Central memory CD8-positive, alpha-beta T cell (primary cell): Measurements from ENCODE around the gene RIPOR1.
A peak's percentile ranks its signal among the peaks of the same experiment; 100 is the strongest.
"Not testable (repeated sequence)": the region's sequence is repeated elsewhere in the genome, so short reads cannot be mapped to it uniquely, and the experiment has no call there.

ENCODE experiments used
- ATAC-seq: fragments of 150-1000 bp; cut with Tn5 transposase; replicated peaks from 2 replicates; pipeline ENCODE4 v1.10.0; 2022; ENCODE audit warnings: mild to moderate bottlenecking, moderate FRiP score, moderate number of reproducible peaks; ENCODE audit not compliant: poor library complexity, severe bottlenecking; ENCODE audit errors: extremely low read depth
- DNase-seq, 2 donors: peaks; one replicate each; pipeline ENCODE4 v3.0.0; 2021; ENCODE audit warnings: low spot score in 2 of 2
- H3K27ac Mint-ChIP-seq: one replicate; pipeline ENCODE4 v1.8.0; 2022; ENCODE audit warnings: low read depth, mild to moderate bottlenecking, moderate library complexity, mixed read lengths
- H3K27me3 Mint-ChIP-seq: one replicate; pipeline ENCODE4 v1.8.0; 2022; ENCODE audit warnings: mixed read lengths
- H3K36me3 Mint-ChIP-seq: one replicate; pipeline ENCODE4 v1.8.0; 2022; ENCODE audit warnings: mild to moderate bottlenecking, moderate library complexity, mixed read lengths; ENCODE audit not compliant: insufficient read depth
- H3K4me1 Mint-ChIP-seq: one replicate; pipeline ENCODE4 v1.8.0; 2022; ENCODE audit warnings: mixed read lengths
- H3K4me3 Mint-ChIP-seq: one replicate; pipeline ENCODE4 v1.8.0; 2022; ENCODE audit warnings: mild to moderate bottlenecking, moderate library complexity, mixed read lengths
- H3K9me3 Mint-ChIP-seq: one replicate; pipeline ENCODE4 v1.8.0; 2022; ENCODE audit warnings: mixed read lengths

The RIPOR1 gene

DNA sequence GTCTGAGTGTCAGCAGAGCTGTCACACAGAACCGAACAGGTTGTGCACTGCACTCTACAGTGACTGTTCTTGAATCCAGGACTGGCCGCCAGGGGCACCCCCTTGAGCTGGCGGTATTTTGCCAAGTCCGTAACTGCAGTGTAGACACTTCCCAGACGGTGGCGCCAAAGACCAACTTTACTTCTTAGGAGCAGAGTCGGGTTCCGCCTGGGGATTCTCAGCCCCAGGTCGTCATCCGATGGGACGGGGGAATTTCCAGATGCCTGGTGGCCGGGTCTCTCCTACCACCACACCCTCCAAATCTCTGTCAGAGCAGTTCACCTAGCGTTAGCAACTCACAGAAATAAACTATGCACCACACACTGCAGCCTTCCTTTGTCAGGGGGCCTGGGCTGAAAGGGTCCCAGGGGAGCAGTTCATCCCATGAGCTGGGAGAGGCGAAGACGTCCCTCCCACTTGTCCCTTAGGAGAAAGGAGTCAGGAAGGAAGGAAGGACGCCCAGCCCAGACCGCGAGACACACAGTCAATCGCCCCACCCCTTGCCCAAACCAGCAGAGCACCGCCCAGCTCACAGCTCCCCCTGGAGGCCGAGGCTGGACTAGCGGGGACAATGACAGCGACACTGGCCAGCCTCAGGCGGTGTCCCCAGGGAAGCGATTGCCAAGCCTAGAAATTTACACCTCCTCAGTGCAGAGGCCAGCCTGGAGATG is 7.4 kb upstream of the RIPOR1 start:
- Mint-ChIP-seq H3K4me3 (peak overlapping the region; percentile 88), H3K27ac (peak overlapping the region; percentile 89), H3K27me3 (no peaks in the 10 kb centered on the region), H3K9me3 (no peaks in the 10 kb centered on the region), H3K36me3 (peaks cover 7% of the 10 kb centered on the region), H3K4me1 (peaks cover 33% of the 10 kb centered on the region)
- DNase-seq (peak; percentile 94 to 98), ATAC-seq (peak; percentile 92)

GRCh38 chr16:67525176-67525860 is 3.3 kb upstream of the RIPOR1 start:
- Mint-ChIP-seq H3K4me1 (peaks cover 25% of the 10 kb centered on the region), H3K27ac (no peak overlapping the region), H3K4me3 (no peak overlapping the region)

GRCh38 chr16:67526149-67526791 is 2.4 kb upstream of the RIPOR1 start:
- DNase-seq: no peak
- no peak for ATAC-seq
- no peaks in the 10 kb centered on the region for H3K9me3 Mint-ChIP-seq
- peak overlapping the region; percentile 60 for H3K4me3 Mint-ChIP-seq
- H3K36me3 Mint-ChIP-seq: peaks cover 2% of the 10 kb centered on the region
- H3K27ac Mint-ChIP-seq: peak overlapping the region; percentile 34
- peaks cover 19% of the 10 kb centered on the region for H3K27me3 Mint-ChIP-seq
- H3K4me1 Mint-ChIP-seq: peaks cover 25% of the 10 kb centered on the region

More at GRCh38 chr16:67525176-67525860, 3.3 kb upstream of the RIPOR1 start:
- DNase-seq (no peak), ATAC-seq (no peak)
- Mint-ChIP-seq H3K36me3 (peaks cover 5% of the 10 kb centered on the region), H3K9me3 (no peaks in the 10 kb centered on the region), H3K27me3 (peaks cover 10% of the 10 kb centered on the region)

- Mint-ChIP-seq H3K36me3 (no peaks in the 10 kb centered on the region), H3K9me3 (no peaks in the 10 kb centered on the region), H3K27me3 (peaks cover 36% of the 10 kb centered on the region), H3K4me1 (peaks cover 30% of the 10 kb centered on the region), H3K4me3 (peak overlapping the region; percentile 68), H3K27ac (no peak overlapping the region)
- DNase-seq (no peak), ATAC-seq (peak; percentile 34)
Observed at GRCh38 chr16:67528870-67529581, 397 bp downstream of the RIPOR1 start.

DNA sequence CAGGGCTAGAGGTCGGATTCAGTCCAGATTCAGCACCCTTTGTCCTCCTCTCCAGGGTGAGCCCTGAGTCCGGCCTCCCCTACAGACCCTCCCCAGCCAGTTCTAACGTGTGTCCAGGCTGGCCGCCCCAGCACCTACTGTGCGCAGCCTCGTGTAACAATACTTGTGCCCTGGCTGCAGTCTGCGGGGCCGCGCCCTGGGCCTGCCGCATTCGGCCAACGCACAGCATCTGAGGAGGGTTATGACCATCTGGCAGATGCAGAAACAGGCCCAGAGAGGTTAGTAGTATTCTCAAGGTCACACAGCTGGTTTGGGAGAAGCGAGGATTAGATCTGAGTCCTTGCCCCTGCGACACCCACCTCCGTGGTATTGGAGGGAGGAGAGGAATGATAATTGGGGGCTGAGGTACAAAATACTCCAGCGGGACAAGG is 968 bp downstream of the RIPOR1 start:
- H3K4me3 Mint-ChIP-seq: peak overlapping the region; percentile 68
- no peaks in the 10 kb centered on the region for H3K36me3 Mint-ChIP-seq
- no peak overlapping the region for H3K27ac Mint-ChIP-seq
- ATAC-seq (no peak), DNase-seq (no peak)
- no peaks in the 10 kb centered on the region for H3K9me3 Mint-ChIP-seq
- peaks cover 36% of the 10 kb centered on the region for H3K27me3 Mint-ChIP-seq
- peaks cover 30% of the 10 kb centered on the region for H3K4me1 Mint-ChIP-seq

DNA sequence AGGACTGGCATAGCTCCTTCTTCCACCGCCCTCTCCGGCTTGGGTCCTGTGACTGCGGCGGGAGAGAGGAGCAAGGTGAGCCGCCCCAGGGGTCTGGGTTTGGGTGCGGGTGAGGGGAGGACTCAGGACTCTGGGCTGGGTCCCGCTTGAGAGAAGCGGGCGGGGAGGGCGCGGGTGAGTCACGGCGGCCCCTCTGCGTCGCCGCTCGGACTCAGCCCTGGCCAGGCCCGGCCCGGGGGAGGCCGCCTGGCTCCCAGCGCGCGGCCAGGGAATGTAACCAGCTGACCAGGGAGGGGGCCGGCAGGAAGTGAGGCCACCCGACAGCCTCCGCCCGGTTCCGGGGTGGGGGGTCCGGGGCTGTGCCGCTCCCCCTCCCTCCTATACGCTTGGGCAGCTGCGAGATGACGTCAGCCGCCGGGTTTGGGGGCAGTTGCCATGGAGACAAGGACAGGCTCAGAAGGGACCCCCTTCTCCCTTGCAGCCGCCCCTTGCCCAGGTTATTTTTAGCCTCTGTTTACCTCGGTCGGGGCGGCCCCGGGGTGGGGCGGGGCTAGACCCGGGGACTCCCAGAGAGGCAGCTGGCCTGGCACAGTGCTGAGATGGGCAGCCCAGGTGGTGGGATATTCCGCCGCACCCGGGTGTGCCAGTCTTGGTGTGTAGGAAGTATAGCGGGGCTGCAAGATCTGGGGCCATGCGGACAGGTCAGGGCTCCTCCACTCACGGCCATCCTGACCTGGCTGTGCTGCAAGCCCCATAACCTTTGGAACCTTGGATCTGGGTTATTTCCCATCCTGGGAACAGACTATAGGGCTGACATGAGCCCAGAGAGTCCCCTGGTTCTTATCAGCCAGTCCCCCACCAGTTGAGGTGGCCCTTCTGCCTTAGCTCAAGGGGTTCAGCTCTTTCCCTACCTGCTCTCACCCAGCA is 1.6 kb downstream of the RIPOR1 start:
- DNase-seq (no peak), ATAC-seq (peak; percentile 44)
- Mint-ChIP-seq H3K4me3 (peak overlapping the region; percentile 68), H3K9me3 (no peaks in the 10 kb centered on the region), H3K27me3 (peaks cover 36% of the 10 kb centered on the region), H3K4me1 (peaks cover 33% of the 10 kb centered on the region), H3K36me3 (no peaks in the 10 kb centered on the region), H3K27ac (no peak overlapping the region)

DNA sequence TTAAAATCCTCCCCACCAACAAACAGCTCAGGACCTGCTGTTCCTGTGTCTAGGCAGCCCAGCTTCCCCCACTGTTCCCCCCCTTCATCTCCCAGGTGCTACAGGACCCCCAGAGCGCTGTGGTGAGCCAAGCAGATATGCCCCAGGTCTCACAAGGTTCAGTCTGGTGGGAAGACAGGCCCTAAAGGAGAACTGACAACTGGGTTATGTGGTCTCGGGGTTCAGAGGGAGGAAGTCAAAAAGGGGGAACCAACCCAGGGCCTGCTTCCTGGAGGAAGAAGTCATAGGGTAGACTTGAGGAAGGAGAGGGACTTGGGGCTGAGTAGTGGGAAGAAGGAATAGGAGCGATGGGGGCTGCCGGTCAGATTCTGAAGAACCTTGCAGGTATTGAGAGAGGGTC is 2.6 kb downstream of the RIPOR1 start:
- Mint-ChIP-seq H3K4me3 (peak overlapping the region; percentile 1), H3K27ac (peak overlapping the region; percentile 2), H3K4me1 (peaks cover 42% of the 10 kb centered on the region), H3K27me3 (peaks cover 36% of the 10 kb centered on the region), H3K36me3 (no peaks in the 10 kb centered on the region), H3K9me3 (no peaks in the 10 kb centered on the region)
- no peak for DNase-seq
- no peak for ATAC-seq

GRCh38 chr16:67533024-67533560 is 4.5 kb downstream of the RIPOR1 start:
- ATAC-seq: no peak
- no peak overlapping the region for H3K4me3 Mint-ChIP-seq
- DNase-seq: no peak
- H3K4me1 Mint-ChIP-seq: peaks cover 53% of the 10 kb centered on the region
- H3K9me3 Mint-ChIP-seq: no peaks in the 10 kb centered on the region
- H3K27me3 Mint-ChIP-seq: peaks cover 36% of the 10 kb centered on the region
- no peak overlapping the region for H3K27ac Mint-ChIP-seq
- peaks cover 3% of the 10 kb centered on the region for H3K36me3 Mint-ChIP-seq

DNA sequence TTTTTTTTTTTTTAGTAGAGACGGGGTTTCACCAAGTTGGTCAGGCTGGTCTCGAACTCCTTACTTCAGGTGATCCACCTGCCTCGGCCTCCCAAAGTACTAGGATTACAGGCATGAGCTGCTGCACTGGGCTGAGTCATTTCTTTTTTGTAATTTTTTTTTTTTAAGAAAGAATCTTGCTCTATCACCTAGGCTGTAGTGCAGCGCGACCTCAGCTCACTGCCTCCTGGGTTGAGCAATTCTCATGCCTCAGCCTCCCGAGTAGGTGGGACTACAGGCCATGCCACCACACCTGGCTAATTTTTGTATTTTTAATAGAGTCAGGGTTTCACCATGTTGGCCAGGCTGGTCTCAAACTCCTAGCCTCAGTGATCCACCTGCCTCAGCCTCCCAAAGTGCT is 5.4 kb downstream of the RIPOR1 start:
- peaks cover 57% of the 10 kb centered on the region for H3K4me1 Mint-ChIP-seq
- DNase-seq, H3K36me3 Mint-ChIP-seq, H3K4me3 Mint-ChIP-seq, H3K27ac Mint-ChIP-seq, H3K9me3 Mint-ChIP-seq, ATAC-seq: not testable (repeated sequence)
- peaks cover 36% of the 10 kb centered on the region for H3K27me3 Mint-ChIP-seq

- DNase-seq: no peak
- peaks cover 5% of the 10 kb centered on the region for H3K36me3 Mint-ChIP-seq
- ATAC-seq: no peak
- H3K9me3 Mint-ChIP-seq: no peaks in the 10 kb centered on the region
- no peak overlapping the region for H3K27ac Mint-ChIP-seq
- H3K4me3 Mint-ChIP-seq: no peak overlapping the region
- peaks cover 34% of the 10 kb centered on the region for H3K27me3 Mint-ChIP-seq
- peaks cover 61% of the 10 kb centered on the region for H3K4me1 Mint-ChIP-seq
Observed at GRCh38 chr16:67534431-67534830, 5.8 kb downstream of the RIPOR1 start.

DNA sequence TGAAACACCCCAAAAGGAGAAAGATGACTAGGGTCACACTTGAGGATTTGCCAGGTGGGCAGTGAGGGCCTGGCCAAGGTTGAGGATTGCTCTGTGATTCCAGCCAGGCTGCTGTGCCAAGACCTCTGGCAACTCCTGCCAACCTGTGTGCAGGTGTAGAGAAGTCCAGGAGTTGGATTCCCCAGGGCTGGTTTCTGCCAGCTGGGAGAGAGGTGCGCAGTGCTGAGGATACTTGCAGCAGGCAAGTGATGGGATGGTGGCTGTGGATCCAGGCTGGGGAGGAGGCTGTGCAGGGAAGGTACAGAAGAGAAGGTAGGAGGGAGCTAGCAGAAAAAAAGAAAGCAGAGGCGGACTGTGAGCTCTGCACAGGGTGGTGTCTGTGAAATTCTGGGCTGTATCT is 6.6 kb downstream of the RIPOR1 start:
- peaks cover 5% of the 10 kb centered on the region for H3K36me3 Mint-ChIP-seq
- H3K27me3 Mint-ChIP-seq: peaks cover 26% of the 10 kb centered on the region
- H3K27ac Mint-ChIP-seq: no peak overlapping the region
- H3K4me3 Mint-ChIP-seq: peak overlapping the region; percentile 77
- ATAC-seq (no peak), DNase-seq (no peak)
- H3K9me3 Mint-ChIP-seq: no peaks in the 10 kb centered on the region
- H3K4me1 Mint-ChIP-seq: peaks cover 59% of the 10 kb centered on the region
